Heart left ventricle (tissue), 13 donors: ENCODE measurements around the gene ATP6V1D.

Experiments
- POLR2A ChIP-seq, 2 donors: fragments of 450-650 bp; IDR thresholded peaks; one replicate each; pipeline ENCODE4 v1.6.1; 2017; ENCODE audit warnings: antibody characterized with exemption in 2 of 2, mild to moderate bottlenecking in 2 of 2, moderate library complexity in 2 of 2
- TF ChIP-seq, protein P1 (sequence below), 12 donors: fragments of 200-600 bp; sonication (generic) in 4 of 12; IDR thresholded peaks; one replicate each; pipeline versions ENCODE4 v1.5.0 to v1.8.0; 2018 to 2022; ENCODE audit warnings: antibody characterized with exemption in 12 of 12, mild to moderate bottlenecking in 5 of 12
- donor health status: ischemic (EF 13 %, LVEDD 7.1; RV severe dilation, severe dysfunction).
- donor health status: DM: no; HTN: yes; CAD: no.
- donor health status: DM: no; HTN: no; CAD: no.
- donor health status: ischemic (EF 25% LVEDD 6.9; RV normal size, moderate dysfunction).
- donor health status: ischemic (EF 25% LVEDD 5.7; RV mildly dilated, moderate dysfunction).
- donor health status: ischemic (EF 35%, LVEDD 5.7; RV mildly dilated, moderate dysfunction).
- donor health status: nonischemic (EF 11% LVEDD 7.7; RV severe dilation, severe dysfunction).
- donor health status: DM: yes; HTN: yes; CAD: no.
- donor health status: PGD.
- donor health status: ischemic (EF 29% LVEDD 5.4; RV normal size, mild dysfunction).
- donor health status: nonischemic (EF 23%, LVEDD 6.1; RV moderate dilation, normal function).

DNA sequence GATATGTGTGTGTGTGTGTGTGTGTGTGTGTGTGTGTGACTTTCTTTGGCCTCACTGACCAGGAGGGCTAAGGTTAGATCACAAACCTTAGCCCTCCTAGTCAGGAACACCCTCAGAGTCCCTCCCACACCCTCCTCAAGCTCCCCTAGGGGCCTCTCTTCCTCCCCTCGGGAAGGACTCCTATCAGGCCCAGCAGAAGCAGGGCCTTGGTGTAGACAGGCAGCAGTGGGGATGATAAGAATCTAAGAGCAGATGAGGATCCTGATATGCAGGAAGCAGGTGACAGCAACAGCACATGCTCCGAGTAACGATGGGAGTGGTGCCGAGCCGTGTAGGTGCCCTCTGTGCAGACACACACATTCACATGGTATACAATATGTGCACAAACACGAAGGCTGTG lies 31.7 kb upstream of the ATP6V1D start:
- TF ChIP-seq, protein P1, sequence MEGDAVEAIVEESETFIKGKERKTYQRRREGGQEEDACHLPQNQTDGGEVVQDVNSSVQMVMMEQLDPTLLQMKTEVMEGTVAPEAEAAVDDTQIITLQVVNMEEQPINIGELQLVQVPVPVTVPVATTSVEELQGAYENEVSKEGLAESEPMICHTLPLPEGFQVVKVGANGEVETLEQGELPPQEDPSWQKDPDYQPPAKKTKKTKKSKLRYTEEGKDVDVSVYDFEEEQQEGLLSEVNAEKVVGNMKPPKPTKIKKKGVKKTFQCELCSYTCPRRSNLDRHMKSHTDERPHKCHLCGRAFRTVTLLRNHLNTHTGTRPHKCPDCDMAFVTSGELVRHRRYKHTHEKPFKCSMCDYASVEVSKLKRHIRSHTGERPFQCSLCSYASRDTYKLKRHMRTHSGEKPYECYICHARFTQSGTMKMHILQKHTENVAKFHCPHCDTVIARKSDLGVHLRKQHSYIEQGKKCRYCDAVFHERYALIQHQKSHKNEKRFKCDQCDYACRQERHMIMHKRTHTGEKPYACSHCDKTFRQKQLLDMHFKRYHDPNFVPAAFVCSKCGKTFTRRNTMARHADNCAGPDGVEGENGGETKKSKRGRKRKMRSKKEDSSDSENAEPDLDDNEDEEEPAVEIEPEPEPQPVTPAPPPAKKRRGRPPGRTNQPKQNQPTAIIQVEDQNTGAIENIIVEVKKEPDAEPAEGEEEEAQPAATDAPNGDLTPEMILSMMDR (IDR thresholded peaks at IDR 0.05) = no peak
- no peak for TF ChIP-seq POLR2A (IDR thresholded peaks at IDR 0.05)
